Activated CD4-positive, alpha-beta T cell treated with anti-CD3 and anti-CD28 coated beads, Interleukin-2, amount 50 U/mL, for 48 hours (primary cell): ENCODE results near the gene TSPAN14.

Source experiments
- DNase-seq, 2 experiments: peaks; one replicate each; pipeline ENCODE4 v3.0.0-alpha.2; 2020

Gene TSPAN14

DNA sequence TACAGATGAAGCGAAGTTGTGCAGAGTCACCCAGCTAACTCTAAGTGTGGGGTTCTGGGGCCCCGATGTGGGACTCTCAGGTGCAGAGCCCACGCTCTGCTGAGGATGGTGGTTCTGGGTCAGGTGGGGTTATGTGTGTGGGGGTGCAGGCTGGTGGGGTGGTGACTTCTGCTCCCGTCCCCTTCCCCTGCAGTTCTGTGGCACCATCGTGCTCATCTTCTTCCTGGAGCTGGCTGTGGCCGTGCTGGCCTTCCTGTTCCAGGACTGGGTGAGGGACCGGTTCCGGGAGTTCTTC, 54.9 kb downstream of the TSPAN14 start:
- DNase-seq = no peak

DNA sequence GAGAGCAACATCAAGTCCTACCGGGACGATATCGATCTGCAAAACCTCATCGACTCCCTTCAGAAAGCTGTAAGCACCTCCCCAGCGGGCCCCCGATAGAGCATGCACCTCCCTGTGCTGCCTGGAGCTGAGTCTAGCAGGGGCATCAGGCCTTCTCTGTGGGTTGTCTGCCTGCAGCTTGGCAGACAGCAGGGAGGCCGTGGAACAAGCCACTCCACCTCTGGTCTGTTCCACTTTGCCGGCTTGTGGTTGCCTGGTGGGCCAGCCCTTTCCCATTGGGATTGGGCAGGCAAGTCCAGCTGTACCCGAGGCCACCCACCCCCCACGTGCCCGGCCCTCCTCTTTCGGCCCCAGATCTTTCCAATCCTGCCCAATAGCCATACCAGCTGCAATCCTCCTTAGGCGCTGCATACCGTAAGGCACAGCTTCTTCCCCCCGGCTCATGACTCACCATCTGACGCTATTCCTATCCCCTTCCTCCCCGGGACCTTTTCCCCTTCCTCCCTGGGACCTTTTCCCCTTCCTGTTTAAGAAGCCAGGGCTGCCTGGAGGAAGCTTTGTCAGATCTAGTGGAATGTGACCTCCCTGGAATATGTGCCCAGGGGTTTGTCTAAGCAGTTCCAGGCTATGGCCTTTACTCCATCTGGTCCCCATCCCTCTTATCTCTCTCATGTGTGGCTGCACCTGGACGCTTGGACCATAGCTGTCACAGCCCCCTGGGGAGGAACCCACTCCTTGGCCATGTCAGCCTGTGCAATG, 55.5 kb downstream of the TSPAN14 start:
- no peak for DNase-seq

GRCh38 chr10:80512031-80512526, 58.0 kb downstream of the TSPAN14 start:
- no peak for DNase-seq

DNA sequence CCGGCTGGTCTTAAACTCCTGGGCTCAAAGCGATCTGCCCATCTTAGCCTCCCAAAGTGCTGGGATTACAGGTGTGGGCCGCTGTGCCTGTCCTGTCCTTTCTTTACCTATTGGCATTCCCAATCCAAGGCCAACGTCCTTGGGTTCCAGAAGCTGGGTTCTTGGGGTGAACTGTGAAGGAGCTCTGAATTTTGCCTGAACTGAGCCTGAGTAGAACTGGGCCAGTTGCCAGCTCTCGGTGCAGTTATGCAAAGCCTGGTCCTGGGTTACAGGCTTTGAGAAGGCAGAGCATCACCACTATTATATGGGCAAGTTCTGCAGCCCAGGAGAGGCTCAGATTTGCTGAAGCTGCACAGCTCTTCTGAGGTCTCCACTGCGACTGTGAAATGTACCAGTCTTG, 59.0 kb downstream of the TSPAN14 start:
- DNase-seq = no peak

DNA sequence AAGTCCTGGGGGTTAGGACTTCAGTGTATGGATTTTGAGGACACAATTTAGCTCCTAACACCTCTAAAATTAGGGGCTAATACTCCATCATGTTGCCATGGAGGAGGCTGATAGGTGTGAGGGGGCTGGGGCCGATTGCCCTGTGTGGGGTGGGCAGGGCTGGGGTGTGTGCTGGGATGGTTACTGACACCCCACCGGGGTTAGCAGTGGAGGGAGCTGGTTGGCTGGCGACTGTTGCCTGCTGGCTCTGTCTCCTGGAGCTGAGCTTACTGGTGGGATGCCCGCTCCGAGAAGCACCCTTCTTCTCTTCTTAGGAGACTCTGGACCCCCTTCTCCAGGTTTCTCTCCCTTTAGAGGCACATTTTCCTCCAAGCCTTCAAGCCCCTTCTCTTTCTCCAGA, 61.4 kb downstream of the TSPAN14 start:
- DNase-seq = no peak

- no peak for DNase-seq
Observed at GRCh38 chr10:80515941-80516340, 61.8 kb downstream of the TSPAN14 start.

DNA sequence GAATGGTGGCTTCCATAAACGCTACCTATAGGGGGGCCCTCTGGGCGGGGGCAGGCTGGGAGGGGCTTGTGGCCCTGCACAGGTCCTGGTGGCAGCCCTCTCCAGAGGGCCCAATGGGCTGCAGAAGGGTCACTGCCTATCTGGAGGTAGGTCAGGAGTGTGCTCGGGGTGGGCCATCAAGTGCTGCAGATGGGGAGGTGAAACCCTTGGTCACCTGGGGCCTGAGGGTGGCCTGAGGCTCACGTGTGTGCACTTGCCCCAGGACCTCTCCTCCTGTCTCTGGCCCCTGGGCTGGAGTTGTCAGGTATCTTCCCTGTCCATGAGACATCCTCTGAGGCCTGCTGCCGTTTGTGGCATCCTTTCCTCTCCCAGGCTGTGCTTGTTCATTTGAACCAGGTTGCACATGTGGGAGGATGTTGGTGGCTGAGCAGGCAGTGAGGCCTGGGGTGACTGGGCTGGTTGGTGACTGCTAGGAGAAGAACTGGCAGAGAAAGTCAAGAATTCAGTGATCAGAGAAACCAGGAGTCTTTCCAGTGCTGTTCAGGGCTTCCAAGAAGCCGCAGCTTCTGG, 62.5 kb downstream of the TSPAN14 start:
- DNase-seq = no peak

- DNase-seq = no peak
Observed at GRCh38 chr10:80517416-80518142, 63.5 kb downstream of the TSPAN14 start.

DNA sequence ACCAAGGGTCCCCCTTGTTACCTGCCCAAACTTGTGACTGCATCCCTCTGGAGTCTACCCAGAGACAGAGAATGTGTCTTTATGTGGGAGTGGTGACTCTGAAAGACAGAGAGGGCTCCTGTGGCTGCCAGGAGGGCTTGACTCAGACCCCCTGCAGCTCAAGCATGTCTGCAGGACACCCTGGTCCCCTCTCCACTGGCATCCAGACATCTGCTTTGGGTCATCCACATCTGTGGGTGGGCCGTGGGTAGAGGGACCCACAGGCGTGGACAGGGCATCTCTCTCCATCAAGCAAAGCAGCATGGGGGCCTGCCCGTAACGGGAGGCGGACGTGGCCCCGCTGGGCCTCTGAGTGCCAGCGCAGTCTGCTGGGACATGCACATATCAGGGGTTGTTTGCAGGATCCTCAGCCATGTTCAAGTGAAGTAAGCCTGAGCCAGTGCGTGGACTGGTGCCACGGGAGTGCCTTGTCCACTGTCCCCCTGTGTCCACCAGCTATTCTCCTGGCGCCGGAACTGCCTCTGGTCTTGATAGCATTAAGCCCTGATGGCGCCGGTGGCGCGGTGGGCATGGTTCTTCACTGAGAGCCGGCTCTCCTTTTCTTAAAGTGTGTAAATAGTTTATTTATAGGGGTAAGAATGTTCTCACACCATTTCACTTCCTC, 64.2 kb downstream of the TSPAN14 start:
- DNase-seq = no peak

DNA sequence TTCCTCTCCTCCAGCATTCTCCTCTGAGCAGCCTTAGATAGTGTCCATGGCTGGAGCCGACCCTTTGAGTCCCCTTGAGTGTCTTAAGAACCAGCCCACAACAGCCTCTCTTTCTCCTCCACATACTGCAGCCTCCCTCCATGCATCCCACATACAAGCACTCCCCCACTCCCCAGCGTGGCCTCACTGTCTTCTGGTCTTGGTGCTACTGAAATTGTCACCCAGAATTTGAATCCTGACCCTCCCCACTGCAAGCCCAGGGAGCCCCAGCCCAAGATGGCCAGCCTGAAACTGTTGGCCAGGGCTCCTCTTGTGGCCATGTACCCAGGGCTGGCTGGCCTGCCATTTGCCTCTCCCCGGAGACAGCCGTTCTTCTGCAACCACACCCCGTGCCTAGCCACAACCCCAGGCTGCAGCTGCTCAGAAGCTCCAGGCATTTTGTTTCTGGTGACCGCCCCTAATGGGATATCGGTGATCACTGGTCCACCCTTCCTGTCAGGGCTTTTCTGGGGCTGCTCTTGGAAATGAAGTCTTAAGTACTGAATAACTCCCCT, 64.8 kb downstream of the TSPAN14 start:
- no peak for DNase-seq

- DNase-seq = no peak
Observed at GRCh38 chr10:80519936-80520650, 66.0 kb downstream of the TSPAN14 start.

- DNase-seq = no peak
Observed at GRCh38 chr10:80520661-80521470, 66.8 kb downstream of the TSPAN14 start.

DNA sequence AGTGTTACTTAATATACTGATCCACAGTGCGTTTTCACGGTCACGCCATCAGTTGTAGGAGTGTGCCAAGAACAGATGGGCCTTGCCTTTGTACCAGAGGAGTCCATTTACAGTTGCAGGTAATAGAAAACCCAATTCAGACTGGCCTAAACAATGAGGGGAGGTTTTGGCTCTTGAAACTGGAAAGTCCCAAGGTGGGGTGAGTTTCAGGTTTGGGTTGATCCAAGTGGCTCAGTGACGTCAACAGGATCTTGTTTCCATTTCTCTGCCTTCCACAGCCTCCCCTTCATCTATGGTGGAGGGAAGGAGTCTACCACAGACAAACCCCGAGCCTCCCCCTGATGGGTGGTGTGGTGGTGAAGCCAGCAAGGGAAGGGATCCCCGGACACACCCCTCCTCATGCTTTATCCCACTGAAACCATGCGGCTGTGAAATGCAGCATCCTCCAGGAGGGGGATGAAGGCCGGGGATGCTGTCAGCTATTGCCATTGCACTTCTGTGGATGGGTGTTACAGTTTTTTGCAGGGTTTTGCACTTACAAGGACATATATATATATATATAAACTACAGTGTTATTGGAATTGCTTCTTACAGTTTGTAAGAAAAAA, 68.8 kb downstream of the TSPAN14 start:
- DNase-seq = no peak

GRCh38 chr10:80523773-80524172, 69.7 kb downstream of the TSPAN14 start:
- no peak for DNase-seq

DNA sequence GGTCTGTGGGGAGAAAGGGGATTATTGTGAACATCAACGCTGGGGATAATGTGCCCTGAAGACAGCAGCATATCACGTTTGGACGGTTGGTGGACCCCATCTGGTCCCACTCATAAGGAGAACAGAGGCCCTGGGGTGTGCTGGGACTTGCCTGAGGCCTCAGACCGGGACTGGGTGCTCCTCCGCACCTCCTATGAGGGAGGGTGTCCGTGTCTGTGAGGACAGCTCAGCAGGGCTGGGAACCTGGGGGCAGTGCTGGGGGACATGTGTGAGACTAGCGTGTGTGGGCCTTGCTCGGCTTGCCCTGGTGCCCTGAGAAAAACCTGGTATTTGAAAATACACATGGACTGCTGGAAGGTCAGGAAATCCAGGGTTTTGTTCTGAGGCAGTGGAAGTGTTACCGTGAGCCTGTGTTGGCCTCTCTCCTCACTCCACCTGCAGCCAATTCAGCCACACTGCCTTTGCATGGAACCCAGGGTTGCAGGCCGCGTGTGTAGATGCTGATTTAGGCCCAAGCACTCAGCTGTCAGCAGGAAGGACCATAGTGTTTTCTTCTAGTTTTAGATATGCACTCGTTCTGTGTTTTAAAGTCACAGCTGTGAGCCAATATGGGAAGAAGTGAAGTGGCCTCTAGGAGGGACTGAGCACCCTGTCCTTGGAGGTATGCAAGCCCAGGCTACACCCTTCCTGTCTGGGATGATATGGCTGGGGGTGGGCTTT, 70.2 kb downstream of the TSPAN14 start:
- no peak for DNase-seq

DNA sequence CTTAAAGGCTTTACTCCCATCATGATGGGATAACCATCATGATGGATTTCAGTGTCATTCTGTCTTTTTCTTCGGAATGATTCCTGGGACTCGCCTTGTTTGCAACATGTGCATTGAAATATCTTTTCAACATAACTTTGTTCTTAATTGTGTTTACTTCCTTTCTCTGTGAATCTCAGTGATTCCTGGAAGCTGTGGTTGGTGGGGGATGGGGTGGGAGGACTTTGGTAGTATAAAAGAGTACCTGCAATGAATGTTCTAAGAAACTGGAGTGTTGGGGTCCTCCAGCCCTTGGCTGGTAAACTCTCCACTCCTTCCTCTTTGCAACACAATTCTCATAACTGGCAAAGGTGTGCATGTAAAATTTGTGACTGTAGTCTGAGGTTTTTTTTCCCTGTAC, 72.1 kb downstream of the TSPAN14 start:
- DNase-seq = no peak

DNA sequence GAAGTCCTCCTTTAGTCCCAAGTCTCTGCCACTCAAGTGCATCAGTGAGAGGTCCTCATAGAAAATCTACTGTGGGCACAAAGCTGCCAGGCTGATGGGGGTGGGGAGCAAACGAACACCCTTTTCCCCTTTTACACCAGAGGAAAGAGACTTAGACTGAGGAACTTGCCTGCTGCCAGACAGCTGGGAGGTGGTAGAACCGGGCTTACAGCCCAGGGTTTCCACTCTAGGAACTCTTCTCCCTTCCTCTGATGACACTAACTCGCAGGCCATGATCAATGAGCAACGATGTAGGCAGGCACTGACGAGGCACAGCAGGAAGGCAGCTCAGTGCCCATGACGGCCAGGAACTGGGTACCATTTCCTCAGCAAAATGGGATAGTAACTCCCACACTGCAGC, 72.6 kb downstream of the TSPAN14 start:
- no peak for DNase-seq

DNA sequence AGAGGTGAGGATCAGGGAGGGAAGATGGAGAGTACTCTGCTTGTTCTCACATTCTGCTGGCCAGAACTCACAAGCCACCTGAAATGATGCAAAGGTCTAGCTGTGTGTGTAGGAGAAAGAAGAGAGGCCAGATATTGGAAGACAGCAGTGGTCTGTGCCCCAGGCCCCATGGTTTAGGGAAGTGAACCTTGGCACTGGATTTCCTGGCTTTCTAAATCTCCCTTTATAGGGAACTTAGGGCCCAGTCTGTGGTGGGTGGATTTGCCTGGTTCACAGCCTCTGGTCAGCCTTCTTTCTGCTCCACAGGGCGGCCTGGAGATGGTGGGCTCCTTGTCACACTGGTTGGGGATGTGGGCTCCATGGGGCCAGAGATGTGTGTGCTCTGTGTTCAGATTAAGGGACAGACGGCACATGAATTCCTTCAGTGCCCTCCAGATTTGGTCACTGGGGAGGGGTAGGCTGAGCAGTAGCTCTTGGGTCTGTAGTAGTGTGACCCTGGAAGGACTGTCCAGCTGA, 74.1 kb downstream of the TSPAN14 start:
- DNase-seq = no peak

GRCh38 chr10:80528901-80529300, 74.8 kb downstream of the TSPAN14 start:
- DNase-seq = no peak

DNA sequence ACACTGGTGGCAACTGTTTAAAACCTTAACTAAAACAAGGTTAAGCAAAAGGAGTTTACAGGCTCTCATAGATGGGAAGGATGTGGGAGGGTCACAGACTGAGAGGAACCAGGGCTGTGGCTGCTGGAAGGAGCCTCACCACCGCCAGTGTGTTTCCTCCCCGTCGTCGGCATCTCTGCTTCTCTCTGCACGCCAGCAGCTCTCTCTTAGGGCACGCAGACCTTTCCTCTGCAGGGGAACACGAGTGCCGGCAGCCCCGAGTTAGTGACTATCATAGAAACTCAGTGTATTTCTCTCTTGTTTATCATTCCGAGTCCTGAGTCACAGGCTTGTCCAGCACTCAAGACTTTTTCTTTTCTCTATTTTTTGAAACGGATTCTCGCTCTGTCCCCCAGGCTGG, 75.5 kb downstream of the TSPAN14 start:
- DNase-seq = peak in 1 of 2 experiments; percentile 29
